H1 (cell line): ENCODE data around the gene ZNF407. TPM values are rescaled to one million over a fixed set of nuclear protein-coding genes. Genes with fewer than 3 reads are reported as not detected.

Experiments
- CHD7 ChIP-seq: fragments of 300-600 bp; sonication (generic); IDR thresholded peaks from 2 replicates; pipeline ENCODE4 v1.7.1; 2012; ENCODE audit warnings: low read length, moderate library complexity, mild to moderate bottlenecking, inconsistent platforms; ENCODE audit not compliant: insufficient replicate concordance
- polyA plus RNA-seq, 7 experiments: library from polyadenylated mRNA; depleted of rRNA in 3 of 7; stranded (reverse) in 5 of 7; unstranded in 2 of 7; fragments of >200 nt in 5 of 7; fragments of 200-250 nt in 2 of 7; gene quantifications; 1 replicate in 5 of 7; 2 replicates in 1 of 7; 4 replicates in 1 of 7; pipeline versions ENCODE4 v1.2.1 to v1.2.3, GENCODE V29; 2011 to 2013; ENCODE audit warnings: missing spikeins in 2 of 7, mixed read lengths in 2 of 7
- total RNA-seq: library from RNA; stranded (reverse); fragmentation: NEBNext Ultra II Directional; extraction: Animal tissue kit (Norgen Biotek cat#: 25700); gene quantifications from 2 replicates; pipeline ENCODE4 v1.2.1, GENCODE V29; 2021

ZNF407 gene
- total and polyA plus RNA-seq, 2 of the 8 experiments (the other 6 are each of a cell fraction or from before 2014, with no cell fraction given): 1.5 to 6.8 TPM

GRCh38 chr18:74861154-74861553 lies 263.5 kb downstream of the ZNF407 start (continued):
- no peak for TF ChIP-seq CHD7
